HT-29 (cell line): ENCODE data around the gene LIN7A. TPM values are rescaled to one million over a fixed set of nuclear protein-coding genes. Genes with fewer than 3 reads are reported as not detected.
"Not testable (repeated sequence)": the region's sequence is repeated elsewhere in the genome, so short reads cannot be mapped to it uniquely, and the experiment has no call there.

Experiments used
- DNase-seq: peaks from one replicate; pipeline ENCODE4 v3.0.0-alpha.2; 2015; ENCODE audit warnings: low spot score
- total RNA-seq: library from RNA; depleted of rRNA; stranded (reverse); fragments of >200 nt; shearing (Covaris generic); gene quantifications from 2 replicates; pipeline ENCODE4 v1.2.3, GENCODE V29; 2014

LIN7A gene
- total RNA-seq, 1 experiment from 2014 or later: not detected

GRCh38 chr12:80810874-80811273 is 126.9 kb downstream of the LIN7A start:
- DNase-seq: no peak

GRCh38 chr12:80807640-80808288 is 130.0 kb downstream of the LIN7A start:
- DNase-seq: no peak

DNA sequence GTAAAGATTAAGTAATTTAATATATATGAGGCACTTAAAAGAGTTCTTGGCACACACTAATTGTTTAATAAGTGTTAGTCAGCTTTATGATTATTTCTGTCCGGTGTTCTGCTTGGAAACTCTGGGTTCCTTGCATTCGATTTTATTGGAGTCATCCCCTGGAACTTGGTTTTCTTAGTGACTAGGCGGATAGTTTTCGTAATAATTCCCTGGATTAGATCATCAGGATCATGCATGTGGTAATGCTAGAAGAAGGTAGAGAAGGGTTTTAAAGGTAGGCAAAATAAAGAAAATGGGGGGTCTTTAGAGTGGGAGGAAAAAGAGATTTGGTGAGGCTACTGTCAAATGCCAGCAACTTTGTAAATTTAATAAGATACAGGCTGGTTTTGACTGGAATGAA is 132.6 kb downstream of the LIN7A start:
- no peak for DNase-seq

- DNase-seq: no peak
Measured at GRCh38 chr12:80802652-80803400, 134.9 kb downstream of the LIN7A start.

DNA sequence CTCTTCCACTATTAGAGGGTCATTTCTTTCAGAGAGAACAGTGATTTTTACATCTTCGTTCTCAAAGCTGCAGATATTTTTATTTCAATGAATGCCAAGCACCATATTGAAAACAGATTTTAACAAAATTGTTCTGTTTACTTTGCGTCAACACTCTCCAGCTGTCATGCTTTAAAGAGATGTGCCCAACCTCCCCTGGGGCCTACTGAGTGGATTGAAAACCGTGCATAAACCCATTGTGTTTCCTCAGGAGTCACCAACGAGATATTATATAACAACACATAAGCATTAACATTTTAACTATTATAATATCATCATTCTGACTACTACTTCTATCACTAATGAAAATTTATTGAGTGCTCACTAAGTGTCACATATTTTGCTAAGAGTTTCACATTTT is 139.5 kb downstream of the LIN7A start:
- no peak for DNase-seq

DNA sequence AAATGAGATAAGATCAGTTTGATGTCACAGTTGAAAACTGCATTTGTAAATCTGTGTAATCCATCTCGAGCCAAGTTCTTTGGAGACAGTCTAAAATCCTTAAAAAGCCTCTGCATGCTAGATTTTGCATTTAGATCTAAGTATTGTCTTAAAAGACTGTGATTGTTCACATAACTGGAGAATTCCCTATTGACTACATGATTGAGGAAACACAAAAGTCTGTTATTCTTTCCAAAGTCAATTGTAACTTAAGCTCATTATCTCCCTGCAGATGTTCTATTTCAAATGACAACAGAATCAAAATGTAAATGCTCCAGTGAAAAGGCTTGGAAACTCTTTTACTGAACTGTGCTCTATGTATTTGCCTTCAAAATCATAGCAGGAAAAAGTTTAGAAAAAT is 143.2 kb downstream of the LIN7A start:
- no peak for DNase-seq

DNA sequence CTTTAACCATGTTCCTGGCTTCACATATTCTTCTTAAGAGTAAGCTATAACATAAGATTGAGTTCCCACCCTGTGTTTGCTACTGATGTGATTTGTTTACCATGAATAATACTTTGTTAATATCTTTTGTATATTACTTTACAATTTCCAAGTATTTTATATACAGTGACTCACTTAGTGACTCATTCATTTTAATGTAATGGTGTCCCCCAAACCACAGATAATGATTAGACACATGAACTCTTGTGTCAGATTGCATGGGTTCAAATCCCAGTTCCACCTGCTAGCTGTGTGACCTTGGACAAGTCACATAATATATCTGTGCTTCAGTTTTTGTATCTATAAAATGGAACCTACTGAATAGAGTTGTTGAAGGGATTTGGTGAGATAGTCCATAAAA is 144.9 kb downstream of the LIN7A start:
- DNase-seq: no peak

GRCh38 chr12:80791863-80792262 is 145.9 kb downstream of the LIN7A start:
- no peak for DNase-seq

- not testable (repeated sequence) for DNase-seq
Measured at GRCh38 chr12:80788407-80788806, 149.3 kb downstream of the LIN7A start.

GRCh38 chr12:80782963-80783470 is 154.7 kb downstream of the LIN7A start:
- DNase-seq: not testable (repeated sequence)

GRCh38 chr12:80781313-80781712 is 156.4 kb downstream of the LIN7A start:
- DNase-seq: no peak

- no peak for DNase-seq
Measured at GRCh38 chr12:80780746-80781145, 157.0 kb downstream of the LIN7A start.

- DNase-seq: peak; percentile 66
Measured at GRCh38 chr12:80778005-80778541, 159.7 kb downstream of the LIN7A start.

- peak; percentile 7 for DNase-seq
Measured at GRCh38 chr12:80777587-80777986, 160.1 kb downstream of the LIN7A start.

DNA sequence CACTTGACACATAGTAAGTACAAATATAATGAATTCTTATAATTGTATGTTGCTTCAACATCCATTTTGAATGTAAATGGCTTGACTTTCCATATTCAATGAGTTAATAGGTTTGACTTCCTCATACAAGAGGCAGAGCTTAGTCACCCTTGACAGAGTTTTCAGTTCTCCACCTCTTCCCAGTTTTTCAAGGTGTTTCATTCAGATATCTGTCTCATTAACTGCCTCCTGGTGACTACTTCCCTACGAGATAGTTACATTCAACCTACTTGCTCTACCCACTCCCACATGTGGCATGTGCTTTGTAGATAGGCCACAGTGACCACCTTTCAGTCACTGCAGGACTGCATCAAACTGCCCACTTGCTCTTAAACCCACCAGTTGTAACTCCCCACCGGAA is 161.0 kb downstream of the LIN7A start:
- DNase-seq: no peak

GRCh38 chr12:80770958-80771357 is 166.8 kb downstream of the LIN7A start:
- no peak for DNase-seq

DNA sequence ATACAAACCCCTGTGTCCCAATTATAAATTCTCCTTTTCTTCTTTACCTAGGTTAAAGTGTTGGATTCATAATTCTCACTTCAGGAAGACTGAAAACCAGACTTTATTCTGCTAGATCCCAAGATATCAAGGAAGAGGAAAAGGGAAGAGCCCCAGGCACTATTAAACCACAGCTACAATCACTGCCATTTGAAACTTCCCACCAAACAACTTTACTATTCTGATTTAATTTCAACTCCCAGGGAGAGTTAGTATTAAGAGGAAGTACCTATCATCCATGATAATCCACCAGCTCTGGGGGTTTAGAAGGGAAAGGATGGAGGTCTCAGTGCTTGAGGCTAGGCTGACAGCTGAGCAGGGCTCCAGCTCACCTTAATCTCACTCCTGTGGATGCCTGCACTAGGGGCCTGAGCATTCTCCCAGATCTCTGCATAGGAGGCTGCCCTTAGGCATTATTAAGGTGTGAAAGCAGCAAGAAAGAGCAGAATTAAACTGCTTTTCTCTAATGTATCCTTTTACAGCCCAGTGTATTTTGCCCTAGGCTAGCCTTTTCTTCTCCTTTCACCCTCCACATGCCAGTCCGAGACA is 168.1 kb downstream of the LIN7A start:
- no peak for DNase-seq

DNA sequence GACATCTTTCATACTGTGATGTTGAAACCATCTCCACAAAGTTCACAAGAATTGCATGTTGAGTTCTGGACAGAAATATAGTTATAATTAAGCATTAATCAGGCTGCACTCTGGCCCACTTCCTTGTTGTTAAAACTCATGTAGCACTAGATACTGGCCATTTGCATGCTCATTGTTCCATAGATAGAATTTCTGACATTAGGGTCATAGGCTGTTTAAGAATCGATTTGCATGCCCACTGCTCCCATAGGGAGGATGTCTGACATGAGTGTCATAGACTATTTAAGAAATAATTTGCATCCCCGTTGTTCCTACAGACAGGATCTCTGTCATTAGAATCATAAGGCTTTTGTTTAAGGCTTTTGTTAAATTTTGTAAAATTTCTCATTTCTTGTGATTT is 170.8 kb downstream of the LIN7A start:
- DNase-seq: no peak

DNA sequence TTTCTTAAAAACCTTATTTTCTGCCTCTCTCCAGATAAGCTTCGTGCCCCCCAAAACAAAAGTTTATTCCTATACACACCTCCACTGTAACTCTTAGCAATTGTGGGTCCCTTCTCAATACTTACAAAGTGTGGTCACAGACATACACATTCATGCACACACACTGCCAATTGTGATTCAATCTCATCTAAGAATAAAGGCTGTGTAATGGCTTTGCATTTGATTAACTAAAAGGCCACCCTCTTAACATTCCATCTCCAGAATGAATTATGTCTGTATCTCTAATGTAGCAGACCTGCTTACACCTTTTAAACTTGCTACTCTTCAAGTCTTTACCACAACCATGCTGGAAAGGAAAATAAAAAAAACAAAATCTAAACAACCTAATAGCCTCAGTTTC is 171.5 kb downstream of the LIN7A start:
- DNase-seq: no peak

DNA sequence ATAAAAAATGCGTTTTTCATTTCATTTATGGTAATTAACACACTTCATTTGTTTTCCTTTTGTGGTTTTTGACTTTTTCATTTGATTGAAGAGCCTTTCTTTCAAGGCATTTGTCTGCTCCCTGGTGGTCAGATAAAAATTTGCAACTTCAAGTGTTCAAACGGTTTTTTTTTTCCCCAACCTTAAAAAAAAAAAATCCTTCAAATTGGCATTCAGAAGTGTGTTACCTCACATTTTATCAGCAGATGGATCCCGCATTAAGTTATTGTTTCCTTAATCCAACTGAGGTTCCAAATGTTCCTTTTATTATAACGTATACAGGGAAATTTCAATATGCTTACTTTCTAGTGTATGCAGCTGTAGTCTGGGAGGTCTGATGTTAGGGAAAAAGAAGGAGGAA is 173.9 kb downstream of the LIN7A start:
- peak; percentile 66 for DNase-seq

- DNase-seq: no peak
Measured at GRCh38 chr12:80761838-80762237, 175.9 kb downstream of the LIN7A start.

DNA sequence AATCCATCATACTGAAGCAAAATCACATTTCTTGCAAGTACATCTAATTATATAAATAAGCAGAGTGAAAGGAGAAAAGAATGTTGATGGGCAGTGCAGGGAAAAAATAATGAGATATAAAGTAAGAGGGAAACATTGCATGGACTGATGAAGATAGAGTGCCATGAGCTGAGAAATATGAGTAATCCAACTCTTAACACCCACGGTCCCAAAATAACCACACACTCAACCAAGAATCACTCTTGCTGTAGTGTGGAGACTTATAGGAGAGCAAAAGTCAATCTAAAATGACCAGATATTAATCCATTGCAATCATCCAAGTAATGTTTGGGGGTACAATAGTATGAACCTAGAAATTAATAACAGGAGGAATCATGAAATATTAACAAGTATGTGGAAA is 180.9 kb downstream of the LIN7A start:
- DNase-seq: no peak
